GM06990 (cell line): ENCODE measurements around the gene PNP.

ENCODE experiments used
- DNase-seq: peaks from one replicate; pipeline ENCODE4 v3.0.0-alpha.2; 2011; ENCODE audit not compliant: insufficient read length; ENCODE audit errors: extremely low read depth
- H3K27me3 ChIP-seq: replicated peaks from 2 replicates; pipeline ENCODE4 v1.6.0; 2011; ENCODE audit warnings: low read length; ENCODE audit not compliant: control insufficient read depth, insufficient read depth
- H3K36me3 ChIP-seq: 2 replicates; pipeline ENCODE4 v1.5.1; 2011; ENCODE audit warnings: low read length; ENCODE audit not compliant: control insufficient read depth, insufficient read depth
- H3K4me3 ChIP-seq: replicated peaks from 2 replicates; pipeline ENCODE4 v1.5.1; 2011; ENCODE audit warnings: low read depth, mild to moderate bottlenecking, control low read depth, low read length
- TF ChIP-seq, protein P1 (sequence below): IDR thresholded peaks from 2 replicates; pipeline ENCODE4 v1.5.1; 2011; ENCODE audit warnings: low read length, control low read depth, mild to moderate bottlenecking, inconsistent platforms; ENCODE audit not compliant: insufficient read depth, poor library complexity, severe bottlenecking

Gene PNP

DNA sequence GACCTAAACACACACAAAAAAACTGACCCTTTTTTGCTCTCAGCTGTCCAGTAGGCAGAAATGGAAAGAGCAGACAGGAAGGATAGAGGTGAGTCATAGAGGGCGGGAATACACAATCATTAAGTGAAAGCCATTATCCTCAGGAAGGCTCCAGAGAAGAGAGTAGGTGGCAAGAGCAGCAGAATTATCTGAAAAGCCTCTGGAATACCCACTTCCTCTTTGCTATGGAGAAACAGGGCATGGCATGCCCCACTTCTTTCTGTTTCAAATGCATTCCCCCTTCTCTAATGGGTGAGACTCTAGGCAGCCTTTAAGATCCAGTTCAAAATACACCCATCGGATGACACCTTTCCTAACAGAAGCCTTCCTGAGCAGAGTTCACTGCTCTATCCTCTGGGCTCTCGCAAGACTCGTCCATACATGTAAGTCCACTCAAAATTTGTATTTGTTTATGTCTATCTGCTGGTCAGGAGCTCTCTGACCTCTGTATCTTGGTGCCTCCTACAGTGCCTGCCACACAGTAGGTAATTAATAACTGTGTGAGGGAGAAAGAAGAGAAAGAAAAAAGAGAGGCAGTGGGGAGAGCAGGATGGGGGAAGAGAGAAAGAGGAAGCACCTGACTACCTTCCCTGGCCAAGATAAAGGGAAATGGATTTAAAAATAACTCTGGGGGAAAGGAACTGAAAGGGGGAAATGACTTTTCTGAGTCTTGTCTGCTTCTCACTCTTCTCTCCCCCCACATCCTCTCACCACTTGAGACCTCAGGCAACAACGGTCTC, 41.8 kb upstream of the PNP start:
- DNase-seq: peak; percentile 70
- Histone ChIP-seq H3K27me3 (no peaks in the 10 kb centered on the region), H3K4me3 (peak overlapping the region; percentile 35), H3K36me3 (no peaks in the 10 kb centered on the region)
- TF ChIP-seq, protein P1, sequence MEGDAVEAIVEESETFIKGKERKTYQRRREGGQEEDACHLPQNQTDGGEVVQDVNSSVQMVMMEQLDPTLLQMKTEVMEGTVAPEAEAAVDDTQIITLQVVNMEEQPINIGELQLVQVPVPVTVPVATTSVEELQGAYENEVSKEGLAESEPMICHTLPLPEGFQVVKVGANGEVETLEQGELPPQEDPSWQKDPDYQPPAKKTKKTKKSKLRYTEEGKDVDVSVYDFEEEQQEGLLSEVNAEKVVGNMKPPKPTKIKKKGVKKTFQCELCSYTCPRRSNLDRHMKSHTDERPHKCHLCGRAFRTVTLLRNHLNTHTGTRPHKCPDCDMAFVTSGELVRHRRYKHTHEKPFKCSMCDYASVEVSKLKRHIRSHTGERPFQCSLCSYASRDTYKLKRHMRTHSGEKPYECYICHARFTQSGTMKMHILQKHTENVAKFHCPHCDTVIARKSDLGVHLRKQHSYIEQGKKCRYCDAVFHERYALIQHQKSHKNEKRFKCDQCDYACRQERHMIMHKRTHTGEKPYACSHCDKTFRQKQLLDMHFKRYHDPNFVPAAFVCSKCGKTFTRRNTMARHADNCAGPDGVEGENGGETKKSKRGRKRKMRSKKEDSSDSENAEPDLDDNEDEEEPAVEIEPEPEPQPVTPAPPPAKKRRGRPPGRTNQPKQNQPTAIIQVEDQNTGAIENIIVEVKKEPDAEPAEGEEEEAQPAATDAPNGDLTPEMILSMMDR: no peak

DNA sequence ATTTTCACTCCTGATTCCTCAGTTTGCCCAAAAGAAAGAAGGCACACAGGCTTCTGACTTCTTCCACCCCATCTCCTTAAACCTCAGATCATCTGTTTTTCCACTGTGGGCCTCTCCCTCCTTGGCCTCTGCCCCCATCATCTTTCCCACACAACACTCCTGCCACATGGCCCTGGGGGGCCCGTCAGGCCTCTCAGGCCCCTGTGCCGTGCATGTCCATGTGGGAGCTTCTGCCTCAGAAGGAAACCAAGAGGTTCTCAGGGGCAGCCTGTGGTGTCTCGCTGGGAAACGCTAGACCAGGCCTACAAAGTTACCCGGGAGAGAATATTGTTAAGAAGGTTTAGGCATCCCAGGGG, 41.2 kb upstream of the PNP start:
- H3K36me3 ChIP-seq: no peaks in the 10 kb centered on the region
- DNase-seq: no peak
- H3K27me3 ChIP-seq: no peaks in the 10 kb centered on the region
- no peak overlapping the region for H3K4me3 ChIP-seq
- TF ChIP-seq, protein P1: no peak

DNA sequence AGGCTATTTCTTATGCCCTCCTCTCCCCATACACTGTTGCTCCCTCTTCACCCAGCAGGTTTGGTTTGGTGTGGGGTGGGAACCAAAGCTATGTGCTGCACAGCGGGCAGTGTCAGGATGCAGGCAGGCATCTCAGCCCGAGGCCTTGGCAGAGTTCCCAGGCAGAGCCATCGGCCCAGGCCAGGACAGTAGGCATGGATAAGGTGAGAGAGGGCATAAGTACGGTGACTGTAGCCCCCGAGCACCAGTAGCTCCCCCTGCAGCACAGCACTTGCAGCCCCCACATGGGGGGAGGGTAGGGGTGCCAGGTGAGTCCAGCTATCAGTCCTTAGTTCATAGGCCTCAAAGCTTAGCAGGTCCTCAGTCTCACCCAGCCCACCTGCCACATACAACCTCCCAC, 40.4 kb upstream of the PNP start:
- Histone ChIP-seq H3K36me3 (no peaks in the 10 kb centered on the region), H3K27me3 (no peaks in the 10 kb centered on the region)

DNA sequence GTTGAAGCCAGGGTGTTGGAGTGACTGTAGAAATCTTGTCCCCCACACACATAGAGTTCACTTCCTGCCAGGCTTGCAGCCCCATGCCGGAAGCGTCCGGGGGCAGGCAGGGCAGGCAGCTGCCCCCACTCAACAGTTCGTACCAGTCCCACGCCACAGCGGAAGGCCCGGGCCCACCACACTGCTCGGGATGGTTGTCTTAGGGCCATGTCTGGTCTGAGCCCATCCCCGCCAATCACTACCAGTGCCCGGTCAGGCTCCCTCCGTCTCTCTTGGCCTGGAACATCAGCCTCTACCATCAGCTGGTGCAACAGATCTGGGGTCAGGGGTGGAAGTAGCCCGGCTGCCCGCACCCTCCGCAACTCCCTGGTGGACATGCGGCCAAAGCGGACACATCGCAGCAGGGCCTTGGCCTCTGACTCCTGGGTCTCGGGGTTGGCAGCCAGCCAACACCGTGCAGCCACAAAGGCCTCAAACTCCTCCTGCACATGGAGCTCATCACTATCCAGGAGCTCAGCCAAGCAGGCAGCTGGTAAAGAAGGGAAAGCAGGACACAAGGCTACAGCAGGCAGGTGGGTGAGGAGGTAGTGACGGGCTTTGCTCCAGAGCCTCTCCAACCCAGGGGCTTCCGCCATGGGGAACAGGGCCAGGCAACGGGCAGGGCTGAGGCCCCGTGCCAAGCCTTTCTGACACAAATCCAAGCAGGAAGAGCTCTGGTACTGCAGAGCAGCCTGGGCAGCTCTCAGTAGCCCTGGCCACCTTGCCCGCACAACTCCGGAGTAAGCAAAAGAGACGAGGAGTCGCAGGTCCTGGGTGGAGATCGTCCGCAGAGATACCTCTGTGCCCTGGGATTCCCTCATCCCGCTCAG, 39.2 kb upstream of the PNP start:
- Histone ChIP-seq H3K36me3 (no peaks in the 10 kb centered on the region), H3K4me3 (no peak overlapping the region), H3K27me3 (no peaks in the 10 kb centered on the region)
- DNase-seq: no peak
- TF ChIP-seq, protein P1: no peak

More for the DNA sequence above, 40.4 kb upstream of the PNP start:
- no peak for DNase-seq
- TF ChIP-seq, protein P1: no peak
- no peak overlapping the region for H3K4me3 ChIP-seq

DNA sequence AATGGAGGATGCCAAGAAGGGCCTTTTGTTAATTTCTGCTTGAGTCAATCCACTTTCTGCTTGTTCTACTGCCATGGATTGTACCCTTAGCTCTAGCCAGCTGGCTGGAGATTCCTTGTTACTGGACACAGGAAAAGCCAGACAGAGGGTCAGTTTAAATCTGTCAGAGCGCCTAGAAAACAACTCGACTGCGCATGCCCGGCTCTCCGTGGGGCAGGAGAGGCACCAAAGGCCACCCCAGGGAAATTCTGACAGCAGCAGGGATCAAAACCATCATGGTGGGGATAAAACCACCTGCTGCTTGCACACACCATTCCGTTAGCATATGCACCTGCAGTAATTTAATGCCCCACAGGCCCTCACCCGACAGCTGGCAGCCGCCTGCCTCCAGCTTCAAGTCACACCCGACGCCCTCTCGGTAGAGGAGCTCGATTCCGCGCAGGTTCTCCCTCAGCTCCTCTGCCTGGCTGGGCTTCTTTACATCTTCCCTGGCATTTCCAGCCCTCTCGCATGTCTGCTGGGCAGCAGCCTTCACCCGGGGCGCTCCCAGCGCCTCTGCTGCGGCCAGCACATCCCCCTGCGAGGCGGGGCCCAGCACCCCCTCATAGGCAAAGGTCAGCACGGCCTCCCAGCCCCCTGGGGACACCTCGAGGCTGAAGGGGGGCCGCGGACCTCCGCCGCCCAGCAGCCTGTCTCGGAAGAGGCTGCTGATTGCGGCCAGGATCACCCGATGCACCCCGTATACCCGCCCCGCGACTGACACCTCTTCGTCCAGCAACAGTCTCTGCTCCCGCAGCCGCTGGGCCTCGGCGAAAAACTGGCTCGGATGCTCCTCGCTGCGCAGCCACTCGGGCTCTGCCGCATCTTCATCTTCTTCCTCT, 34.3 kb upstream of the PNP start:
- Histone ChIP-seq H3K36me3 (no peaks in the 10 kb centered on the region), H3K4me3 (no peak overlapping the region)

More for the DNA sequence above, 34.3 kb upstream of the PNP start:
- no peaks in the 10 kb centered on the region for H3K27me3 ChIP-seq
- no peak for DNase-seq
- TF ChIP-seq, protein P1: no peak
